Measurements from ENCODE around the gene GPR39.

DNA sequence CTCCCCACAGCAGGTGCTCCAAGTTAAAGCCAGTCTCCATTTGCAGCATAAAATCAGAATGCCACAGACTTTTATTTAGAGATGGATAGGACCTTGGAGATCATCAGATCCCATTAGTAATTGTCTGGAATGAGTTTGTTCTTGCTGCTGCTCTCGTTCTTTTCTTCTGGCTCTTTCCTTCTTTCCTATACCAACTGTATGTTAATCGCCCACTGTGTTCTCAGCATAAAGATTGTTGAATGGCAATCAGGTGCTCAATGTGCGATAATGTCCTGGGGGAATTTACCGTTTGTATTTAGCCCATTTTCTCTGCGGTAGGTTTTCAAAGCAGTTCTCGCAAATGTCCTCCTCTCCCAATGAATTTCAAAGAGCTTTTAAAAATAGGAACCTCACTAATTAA lies 3.3 kb downstream of the GPR39 start:
- TF ChIP-seq, protein P1, sequence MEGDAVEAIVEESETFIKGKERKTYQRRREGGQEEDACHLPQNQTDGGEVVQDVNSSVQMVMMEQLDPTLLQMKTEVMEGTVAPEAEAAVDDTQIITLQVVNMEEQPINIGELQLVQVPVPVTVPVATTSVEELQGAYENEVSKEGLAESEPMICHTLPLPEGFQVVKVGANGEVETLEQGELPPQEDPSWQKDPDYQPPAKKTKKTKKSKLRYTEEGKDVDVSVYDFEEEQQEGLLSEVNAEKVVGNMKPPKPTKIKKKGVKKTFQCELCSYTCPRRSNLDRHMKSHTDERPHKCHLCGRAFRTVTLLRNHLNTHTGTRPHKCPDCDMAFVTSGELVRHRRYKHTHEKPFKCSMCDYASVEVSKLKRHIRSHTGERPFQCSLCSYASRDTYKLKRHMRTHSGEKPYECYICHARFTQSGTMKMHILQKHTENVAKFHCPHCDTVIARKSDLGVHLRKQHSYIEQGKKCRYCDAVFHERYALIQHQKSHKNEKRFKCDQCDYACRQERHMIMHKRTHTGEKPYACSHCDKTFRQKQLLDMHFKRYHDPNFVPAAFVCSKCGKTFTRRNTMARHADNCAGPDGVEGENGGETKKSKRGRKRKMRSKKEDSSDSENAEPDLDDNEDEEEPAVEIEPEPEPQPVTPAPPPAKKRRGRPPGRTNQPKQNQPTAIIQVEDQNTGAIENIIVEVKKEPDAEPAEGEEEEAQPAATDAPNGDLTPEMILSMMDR (IDR thresholded peaks at IDR 0.05): no peak
- no peak for TF ChIP-seq POLR2A (IDR thresholded peaks at IDR 0.05)

All from esophagus squamous epithelium (tissue), 4 donors.